ENCODE results near the gene MPP3. TPM values are rescaled to one million over a fixed set of nuclear protein-coding genes. Genes with fewer than 3 reads are reported as not detected.

MPP3 gene
- total RNA-seq, 1 experiment from 2014 or later = 6.9 TPM

DNA sequence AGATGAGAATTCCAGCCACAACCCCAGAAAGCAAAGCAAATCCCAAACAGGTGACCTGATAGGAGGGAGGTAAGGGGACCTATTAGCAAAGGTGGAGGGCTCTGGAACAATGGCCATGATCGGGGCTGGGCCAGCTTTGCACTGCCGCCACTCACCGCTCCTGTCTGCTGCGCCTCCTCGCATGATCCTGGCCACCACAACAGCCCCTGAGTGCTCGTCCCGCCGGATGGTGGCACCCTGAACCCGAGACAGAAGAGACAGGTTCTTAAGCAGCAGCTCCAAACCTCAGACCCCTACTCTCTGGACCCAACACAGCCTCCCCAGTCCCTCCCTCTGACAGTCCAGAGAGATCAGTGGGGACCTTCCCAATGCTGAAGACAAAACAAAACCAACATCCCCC lies 5.3 kb downstream of the MPP3 start:
- no peaks in the 10 kb centered on the region for H4K20me1 ChIP-seq (ENCODE audit: control insufficient read depth, insufficient read depth, insufficient read length)
- Mint-ChIP-seq H3K27ac (no peak overlapping the region), H3K27me3 (ENCODE audit: low read depth) (peaks cover 14% of the 10 kb centered on the region), H3K36me3 (ENCODE audit: insufficient read depth in 1 of 3, low read depth in 3 of 3) (peaks cover 2 to 19% (median 7%) of the 10 kb centered on the region in 3 experiments; a peak in 6 of 7 replicates), H3K4me3 (no peak overlapping the region; a peak in 1 of 5 replicates), H3K9me3 (no peaks in the 10 kb centered on the region), H3K4me1 (peaks cover 10 to 16% of the 10 kb centered on the region in 2 experiments)
- no peak overlapping the region for H3K27ac ChIP-seq (ENCODE audit: insufficient read length, low read depth, low read length)
- no peak overlapping the region for H4K5ac ChIP-seq (ENCODE audit: insufficient read length, low read depth, low read length)
- H2AK5ac ChIP-seq (ENCODE audit: insufficient read length, low read length) = no peak overlapping the region
- H3K18ac ChIP-seq (ENCODE audit: insufficient read length, low read depth, low read length) = no peak overlapping the region
- H3K23me2 ChIP-seq (ENCODE audit: insufficient read length, low read depth, low read length, poor library complexity, severe bottlenecking) = no peaks in the 10 kb centered on the region
- no peak overlapping the region for H2BK20ac ChIP-seq (ENCODE audit: low read depth, low read length, poor library complexity, severe bottlenecking)
- no peak overlapping the region for H3K4me2 ChIP-seq (ENCODE audit: insufficient read depth, insufficient read length, low read length)
- no peak overlapping the region for H2BK12ac ChIP-seq (ENCODE audit: insufficient read length, low read depth, low read length)
- H3K4ac ChIP-seq (ENCODE audit: low read depth, low read length) = no peak overlapping the region
- WGBS (ENCODE audit: extremely low coverage, insufficient read length, low lambda C conversion rate) = no CpG with 5 or more reads among the region's 9 CpGs
- H3K23ac ChIP-seq (ENCODE audit: insufficient read length, low read depth, low read length) = no peak overlapping the region
- no peak overlapping the region for H3K56ac ChIP-seq (ENCODE audit: insufficient read length, low read depth, low read length)
- H3T11ph ChIP-seq (ENCODE audit: low read length) = no peak overlapping the region
- H4K91ac ChIP-seq (ENCODE audit: insufficient read length, low read depth, low read length) = no peak overlapping the region
- no peak overlapping the region for H2BK120ac ChIP-seq (ENCODE audit: low read depth, low read length, poor library complexity, severe bottlenecking)
- no peak overlapping the region for H2BK5ac ChIP-seq (ENCODE audit: insufficient read length, low read length)
- H3K79me1 ChIP-seq (ENCODE audit: insufficient read depth, low read depth, low read length, poor library complexity, severe bottlenecking) = no peaks in the 10 kb centered on the region
- no peaks in the 10 kb centered on the region for H3K9me3 ChIP-seq (ENCODE audit: control insufficient read depth, low read depth, low read length)
- no peaks in the 10 kb centered on the region for H3K4me1 ChIP-seq (ENCODE audit: insufficient read depth, low read length)
- no peak overlapping the region for H3K9ac ChIP-seq (ENCODE audit: extremely low read depth, insufficient read length, low read length)
- TF ChIP-seq, protein P1, sequence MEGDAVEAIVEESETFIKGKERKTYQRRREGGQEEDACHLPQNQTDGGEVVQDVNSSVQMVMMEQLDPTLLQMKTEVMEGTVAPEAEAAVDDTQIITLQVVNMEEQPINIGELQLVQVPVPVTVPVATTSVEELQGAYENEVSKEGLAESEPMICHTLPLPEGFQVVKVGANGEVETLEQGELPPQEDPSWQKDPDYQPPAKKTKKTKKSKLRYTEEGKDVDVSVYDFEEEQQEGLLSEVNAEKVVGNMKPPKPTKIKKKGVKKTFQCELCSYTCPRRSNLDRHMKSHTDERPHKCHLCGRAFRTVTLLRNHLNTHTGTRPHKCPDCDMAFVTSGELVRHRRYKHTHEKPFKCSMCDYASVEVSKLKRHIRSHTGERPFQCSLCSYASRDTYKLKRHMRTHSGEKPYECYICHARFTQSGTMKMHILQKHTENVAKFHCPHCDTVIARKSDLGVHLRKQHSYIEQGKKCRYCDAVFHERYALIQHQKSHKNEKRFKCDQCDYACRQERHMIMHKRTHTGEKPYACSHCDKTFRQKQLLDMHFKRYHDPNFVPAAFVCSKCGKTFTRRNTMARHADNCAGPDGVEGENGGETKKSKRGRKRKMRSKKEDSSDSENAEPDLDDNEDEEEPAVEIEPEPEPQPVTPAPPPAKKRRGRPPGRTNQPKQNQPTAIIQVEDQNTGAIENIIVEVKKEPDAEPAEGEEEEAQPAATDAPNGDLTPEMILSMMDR (conservative IDR thresholded peaks at IDR 0.05) = no peak
- H3K14ac ChIP-seq (ENCODE audit: insufficient read depth, low read length) = no peak overlapping the region
- H2AFZ ChIP-seq (ENCODE audit: low read length) = no peak overlapping the region
- no peaks in the 10 kb centered on the region; the same call in 1 of the 2 replicates for H3K27me3 ChIP-seq (ENCODE audit: insufficient read depth, low read length)
- no peak for DNase-seq
- H3K79me2 ChIP-seq (ENCODE audit: insufficient read depth, low read length) = no peaks in the 10 kb centered on the region
- no peak overlapping the region for H2BK15ac ChIP-seq (ENCODE audit: low read depth, low read length)
- H4K8ac ChIP-seq (replicated peaks; ENCODE audit: insufficient read length, low read depth, low read length) = no peak overlapping the region

Data from H9 (cell line).